Fibroblast of mammary gland (primary cell): Measurements from ENCODE around the gene NFIX.

Experiments used
- DNase-seq: peaks from one replicate; pipeline ENCODE4 v3.0.0-alpha.2; 2010; ENCODE audit warnings: low read depth
- H3K4me3 ChIP-seq: 2 replicates; pipeline ENCODE4 v1.5.1; 2011; ENCODE audit warnings: low read depth, mild to moderate bottlenecking, low read length, moderate library complexity; ENCODE audit not compliant: control insufficient read depth
- CTCF ChIP-seq: conservative IDR thresholded peaks from 2 replicates; pipeline ENCODE4 v1.5.1; 2011; ENCODE audit warnings: low read depth, low read length, inconsistent platforms; ENCODE audit not compliant: control insufficient read depth, insufficient read depth

Gene NFIX

GRCh38 chr19:13118424-13119193 lies 123.3 kb downstream of the NFIX start:
- TF ChIP-seq CTCF, result no peak
- H3K4me3 ChIP-seq, result peak overlapping the region; percentile 79
- peak; percentile 27 for DNase-seq

GRCh38 chr19:13119627-13120026 lies 124.4 kb downstream of the NFIX start:
- DNase-seq, result peak; percentile 60
- peak overlapping the region; percentile 79 for H3K4me3 ChIP-seq
- TF ChIP-seq CTCF, result no peak

GRCh38 chr19:13120031-13120430 lies 124.8 kb downstream of the NFIX start:
- DNase-seq, result no peak
- no peak for TF ChIP-seq CTCF
- peak overlapping the region; percentile 3 for H3K4me3 ChIP-seq

- no peak for TF ChIP-seq CTCF
- peak overlapping the region; percentile 10 for H3K4me3 ChIP-seq
- DNase-seq, result peak; percentile 75
Measured at GRCh38 chr19:13120817-13121216, 125.5 kb downstream of the NFIX start.

GRCh38 chr19:13121551-13122274 lies 126.4 kb downstream of the NFIX start:
- TF ChIP-seq CTCF, result no peak
- no peak for DNase-seq
- no peak overlapping the region for H3K4me3 ChIP-seq

GRCh38 chr19:13122275-13122878 lies 127.1 kb downstream of the NFIX start:
- DNase-seq, result no peak
- H3K4me3 ChIP-seq, result no peak overlapping the region
- TF ChIP-seq CTCF, result no peak
